Measurements from ENCODE around the gene PHKB. TPM values are rescaled to one million over a fixed set of nuclear protein-coding genes. Genes with fewer than 3 reads are reported as not detected.
"Not testable (repeated sequence)": the region's sequence is repeated elsewhere in the genome, so short reads cannot be mapped to it uniquely, and the experiment has no call there.

PHKB gene
- polyA plus RNA-seq, 3 donors = 65.9 to 92.4 (median 75.4) TPM

DNA sequence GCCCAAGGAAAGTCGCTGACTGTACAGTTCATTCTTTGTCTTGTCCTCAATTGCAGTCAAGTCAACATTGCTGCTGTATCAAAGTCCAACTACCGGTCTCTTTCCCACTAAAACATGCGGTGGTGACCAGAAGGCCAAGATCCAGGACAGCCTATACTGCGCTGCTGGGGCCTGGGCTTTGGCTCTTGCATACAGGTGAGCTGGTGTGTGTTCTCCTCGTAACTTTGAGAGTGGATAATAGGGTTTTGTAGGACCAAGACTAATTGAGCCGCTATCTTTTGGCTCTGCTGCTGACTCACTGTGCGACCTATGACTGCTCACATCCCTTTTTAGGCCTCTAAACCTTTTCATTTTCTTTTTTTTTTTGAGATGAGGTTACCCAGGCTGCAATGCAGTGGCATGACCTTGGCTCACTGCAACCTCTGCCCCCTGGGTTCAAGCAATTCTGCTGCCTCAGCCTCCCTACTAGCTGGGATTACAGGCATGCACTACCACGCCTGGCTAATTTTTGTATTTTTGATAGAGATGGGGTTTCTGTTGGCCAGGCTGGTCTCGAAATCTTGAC lies 38.7 kb downstream of the PHKB start:
- no peak for DNase-seq

DNA sequence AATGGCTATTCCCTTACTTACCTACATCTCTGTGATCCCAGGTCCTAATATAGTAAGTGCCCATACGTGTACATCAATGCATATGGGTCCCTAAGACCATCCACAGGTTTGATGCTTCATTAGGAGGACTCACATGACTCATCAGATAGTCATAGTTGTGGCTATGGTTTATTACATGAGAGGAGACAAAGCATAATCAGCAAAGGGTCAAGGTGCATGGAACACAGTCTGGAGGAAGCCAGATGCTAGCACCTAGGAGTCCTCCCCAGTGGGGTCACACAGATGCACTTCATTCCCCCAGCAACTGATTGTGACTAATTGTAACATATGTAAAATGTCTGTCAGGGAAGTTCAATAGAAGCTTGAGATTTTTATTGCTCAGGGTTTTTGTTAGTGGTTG lies 42.8 kb downstream of the PHKB start:
- DNase-seq = no peak

DNA sequence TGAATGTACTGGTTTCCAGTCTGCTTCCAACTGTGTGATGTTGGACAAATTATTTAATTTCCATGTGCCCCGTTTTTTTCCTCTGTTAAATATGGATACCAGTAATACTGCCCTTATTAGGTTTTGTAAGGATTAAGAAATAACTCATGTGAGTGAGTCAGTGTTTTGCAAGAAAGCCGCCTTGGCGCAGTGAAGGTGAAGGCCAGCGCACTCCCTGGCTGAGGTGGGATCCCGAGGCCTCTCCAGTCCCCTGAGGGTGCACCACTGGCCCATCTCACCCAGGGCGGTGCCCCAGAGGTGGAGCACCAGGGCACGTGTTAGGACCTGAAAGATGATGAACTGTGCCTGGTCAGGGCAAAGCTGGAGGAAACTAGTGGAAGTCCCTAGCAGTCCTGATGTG lies 43.5 kb downstream of the PHKB start:
- DNase-seq = no peak

- DNase-seq = no peak
These were observed 45.7 kb downstream of the PHKB start for GRCh38 chr16:47506800-47507199.

DNA sequence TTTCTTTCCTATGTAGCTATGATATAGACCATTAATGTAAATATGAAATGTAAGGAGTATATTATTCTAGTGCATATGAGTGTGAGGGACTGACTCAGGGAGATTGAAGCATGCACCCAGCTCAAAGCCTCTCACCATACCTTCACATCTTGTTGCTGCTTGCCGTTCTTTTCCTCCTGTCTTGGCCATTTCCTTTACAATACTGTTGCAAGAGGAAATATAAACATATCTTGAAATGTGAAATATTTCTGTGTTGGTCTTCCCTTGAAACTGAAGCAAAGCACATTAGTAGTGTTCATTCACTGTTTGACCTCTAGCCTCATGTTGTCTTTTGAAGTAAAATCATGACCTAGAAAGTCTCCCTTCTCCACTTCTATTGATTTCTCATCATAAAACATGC lies 46.6 kb downstream of the PHKB start:
- DNase-seq = no peak

DNA sequence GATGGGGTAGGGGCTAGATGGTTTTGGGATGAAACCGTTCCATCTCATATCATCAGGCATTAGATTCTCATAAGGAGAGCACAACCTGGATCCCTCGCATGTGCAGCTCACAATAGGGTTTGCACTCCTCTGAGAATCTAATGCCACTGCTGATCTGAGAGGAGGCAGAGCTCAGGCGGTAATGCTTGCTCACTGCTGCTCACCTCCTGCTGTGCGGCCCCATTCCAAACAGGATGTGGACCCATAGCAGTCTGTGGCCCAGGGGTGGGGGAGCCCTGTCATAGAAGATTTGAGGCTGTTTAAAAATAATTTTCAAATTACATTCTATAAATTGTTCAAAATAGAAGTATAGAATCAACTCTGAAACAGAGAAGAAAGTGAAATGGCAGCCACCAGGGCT lies 50.8 kb downstream of the PHKB start:
- no peak for DNase-seq

DNA sequence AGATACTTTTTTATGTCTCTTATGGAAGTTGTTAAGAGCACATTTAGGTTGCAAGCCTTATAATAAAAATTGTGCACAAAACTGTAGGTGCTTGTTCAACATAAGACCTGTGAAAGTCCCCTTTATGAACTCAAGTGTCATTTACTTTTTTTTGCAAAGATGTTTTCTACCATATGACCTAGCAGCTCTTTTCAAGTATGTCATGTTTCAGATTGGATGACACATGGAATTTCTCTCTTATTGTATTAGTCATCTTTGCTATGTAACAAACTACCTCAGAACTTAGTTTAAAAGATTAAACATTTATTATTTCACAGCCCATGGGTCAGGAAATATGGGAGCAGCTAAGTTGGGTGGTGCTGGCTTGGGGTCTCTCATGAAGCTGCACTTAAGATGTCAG lies 57.9 kb downstream of the PHKB start:
- DNase-seq = no peak

GRCh38 chr16:47519546-47519945 lies 58.4 kb downstream of the PHKB start:
- no peak for DNase-seq

GRCh38 chr16:47519996-47520679 lies 59.0 kb downstream of the PHKB start:
- no peak for DNase-seq

GRCh38 chr16:47523342-47524006 lies 62.3 kb downstream of the PHKB start:
- DNase-seq = no peak

GRCh38 chr16:47524007-47524405 lies 62.9 kb downstream of the PHKB start:
- DNase-seq = no peak

GRCh38 chr16:47528431-47528830 lies 67.3 kb downstream of the PHKB start:
- no peak for DNase-seq

- DNase-seq = no peak
These were observed 72.7 kb downstream of the PHKB start for GRCh38 chr16:47533744-47534292.

DNA sequence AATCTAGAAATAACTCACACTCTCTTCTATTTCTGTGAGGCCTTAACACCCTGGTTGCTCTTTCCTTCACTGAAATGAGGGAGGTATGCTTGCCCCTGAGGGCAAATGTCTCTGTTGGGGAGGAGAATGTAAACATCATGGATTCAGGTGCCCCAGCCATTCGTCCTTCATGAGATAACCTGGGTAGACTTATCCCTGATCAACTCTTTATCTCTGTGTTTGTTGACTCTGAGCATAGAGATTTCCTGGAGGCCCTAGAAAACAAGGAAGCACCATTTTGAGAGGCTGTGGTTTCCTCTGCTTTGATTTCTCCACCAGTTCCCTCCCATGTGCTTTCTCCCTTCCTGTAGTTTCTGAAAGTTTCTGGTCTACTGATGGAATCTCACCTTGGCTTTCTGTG lies 77.3 kb downstream of the PHKB start:
- DNase-seq = no peak

DNA sequence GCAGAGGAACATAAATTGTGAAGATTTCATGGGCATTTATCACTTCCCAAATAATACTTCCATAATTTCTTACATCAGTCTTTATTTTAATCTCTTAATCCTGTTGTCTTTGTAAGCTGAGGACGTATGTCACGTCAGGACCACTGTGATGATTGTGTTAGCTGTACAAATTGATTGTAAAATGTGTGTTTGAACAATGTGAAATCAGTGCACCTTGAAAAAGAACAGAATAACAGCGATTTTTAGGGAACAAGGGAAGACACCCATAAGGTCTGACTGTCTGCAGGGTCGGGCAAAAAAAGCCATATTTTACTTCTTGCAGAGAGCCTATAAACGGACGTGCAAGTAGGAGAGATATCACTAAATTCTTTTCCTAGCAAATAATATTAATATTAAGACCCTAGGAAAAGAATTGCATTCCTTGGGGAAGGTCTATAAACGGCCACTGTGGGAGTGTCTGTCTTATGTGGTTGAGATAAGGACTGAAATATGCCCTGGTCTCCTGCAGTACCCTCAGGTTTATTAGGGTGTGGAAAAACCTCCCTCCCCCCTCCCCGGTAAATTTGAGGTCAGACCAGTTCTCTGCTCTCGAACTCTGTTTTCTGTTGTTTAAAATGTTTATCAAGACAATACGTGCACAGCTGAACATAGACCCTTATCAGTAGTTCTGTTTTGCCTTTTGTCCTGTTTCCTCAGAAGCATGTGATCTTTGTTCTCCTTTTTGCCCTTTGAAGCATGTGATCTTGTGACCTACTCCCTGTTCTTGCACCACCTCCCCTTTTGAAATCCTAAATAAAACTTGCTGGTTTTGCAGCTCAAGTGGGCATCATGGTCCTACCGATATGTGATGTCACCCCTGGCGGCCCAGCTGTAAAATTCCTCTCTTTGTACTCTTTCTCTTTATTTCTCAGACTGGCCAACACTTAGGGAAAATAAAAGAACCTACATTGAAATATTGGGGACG lies 78.9 kb downstream of the PHKB start:
- DNase-seq = not testable (repeated sequence)

GRCh38 chr16:47541135-47541534 lies 80.0 kb downstream of the PHKB start:
- not testable (repeated sequence) for DNase-seq

GRCh38 chr16:47544255-47544654 lies 83.1 kb downstream of the PHKB start:
- DNase-seq = not testable (repeated sequence)

GRCh38 chr16:47551185-47551584 lies 90.1 kb downstream of the PHKB start:
- DNase-seq = not testable (repeated sequence)

DNA sequence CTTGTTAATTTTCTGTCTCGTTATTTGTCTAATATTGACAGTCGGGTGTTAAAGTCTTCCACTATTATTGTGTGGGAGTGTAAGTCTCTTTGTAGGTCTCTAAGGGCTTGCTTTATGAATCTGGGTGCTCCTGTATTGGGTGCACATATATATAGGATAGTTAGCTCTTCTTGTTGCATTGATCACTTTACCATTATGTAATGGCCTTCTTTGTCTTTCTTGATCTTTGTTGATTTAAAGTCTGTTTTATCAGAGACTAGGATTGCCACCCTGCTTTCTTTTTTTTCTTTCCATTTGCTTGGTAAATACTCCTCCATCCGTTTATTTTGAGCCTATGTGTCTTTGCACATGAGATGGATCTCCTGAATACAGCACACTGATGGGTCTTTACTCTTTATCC lies 90.6 kb downstream of the PHKB start:
- DNase-seq = not testable (repeated sequence)

- no peak for DNase-seq
These were observed 92.9 kb downstream of the PHKB start for GRCh38 chr16:47553853-47554564.

GRCh38 chr16:47554587-47554986 lies 93.5 kb downstream of the PHKB start:
- DNase-seq = not testable (repeated sequence)
